Gastrocnemius medialis (tissue), 4 donors: ENCODE data around the gene MAGOH. TPM values are rescaled to one million over a fixed set of nuclear protein-coding genes. Genes with fewer than 3 reads are reported as not detected.

Experiments
- ATAC-seq, 2 donors: fragments of 150-250 bp; one replicate each; pipeline ENCODE4 v1.9.1; 2016
- DNase-seq, 2 donors: peaks; one replicate each; pipeline ENCODE4 v3.0.0-alpha.2; 2019
- H3K27ac ChIP-seq, 4 donors: fragments of 200-600 bp; sonication (generic); 1 replicate in 1 of 4; 2 replicates in 3 of 4; pipeline ENCODE4 v1.5.1; 2016 to 2018; ENCODE audit warnings: mild to moderate bottlenecking in 2 of 4, moderate library complexity in 1 of 4
- H3K27me3 ChIP-seq, 3 donors: fragments of 200-600 bp; sonication (generic) in 2 of 3; 1 replicate in 1 of 3; 2 replicates in 2 of 3; pipeline versions ENCODE4 v1.5.1 to v1.6.0; 2016 to 2019; ENCODE audit warnings: mild to moderate bottlenecking in 1 of 3, moderate library complexity in 1 of 3
- H3K36me3 ChIP-seq, 2 donors: fragments of 200-600 bp; sonication (generic) in 1 of 2; one replicate each; pipeline ENCODE4 v1.5.1; 2017 to 2018
- H3K4me1 ChIP-seq, 2 donors: fragments of 200-600 bp; sonication (generic) in 1 of 2; one replicate each; pipeline ENCODE4 v1.5.1; 2016 to 2017; ENCODE audit warnings: mild to moderate bottlenecking in 2 of 2
- H3K4me3 ChIP-seq, 4 donors: fragments of 200-600 bp; sonication (generic) in 3 of 4; 1 replicate in 1 of 4; 2 replicates in 3 of 4; pipeline ENCODE4 v1.5.1; 2016 to 2019; ENCODE audit warnings: mild to moderate bottlenecking in 2 of 4
- H3K9me3 ChIP-seq, 3 donors: fragments of 200-600 bp; sonication (generic) in 2 of 3; 1 replicate in 1 of 3; 2 replicates in 2 of 3; pipeline ENCODE4 v1.5.1; 2016 to 2019
- POLR2A ChIP-seq, 2 donors: fragments of 450-650 bp; IDR thresholded peaks; one replicate each; pipeline ENCODE4 v1.6.1; 2017; ENCODE audit warnings: antibody characterized with exemption in 2 of 2, mild to moderate bottlenecking in 2 of 2, moderate library complexity in 2 of 2
- in situ Hi-C, 4 donors: fragments of 200-750 bp; cut with MboI; loops; one replicate each; pipeline versions ENCODE4 v1.15.0 to v1.8.0; 2017; ENCODE audit warnings: low sequenced_read_pairs in 4 of 4
- intact Hi-C: fragments of 100-400 bp; cut with DNase I; formaldehyde crosslinking; loops from one replicate; pipeline ENCODE4 v1.15.1; 2023; ENCODE audit warnings: low total_unique reads
- total RNA-seq, 4 donors: library from RNA; depleted of rRNA; stranded (reverse); fragments of >200 nt; gene quantifications; one replicate each; pipeline versions ENCODE4 v1.1.0 to v1.2.3, GENCODE V29; 2016
- TF ChIP-seq, protein P1 (sequence below), 5 experiments: fragments of 450-650 bp in 3 of 5; fragments of 200-600 bp in 2 of 5; sonication (generic) in 2 of 5; IDR thresholded peaks in 4 of 5; conservative IDR thresholded peaks in 1 of 5; 1 replicate in 4 of 5; 2 replicates in 1 of 5; pipeline ENCODE4 v1.5.1; 2016 to 2019; ENCODE audit warnings: antibody characterized with exemption in 5 of 5, mild to moderate bottlenecking in 3 of 5, moderate library complexity in 3 of 5

Gene MAGOH
- total RNA-seq, 4 donors from 2014 or later: 12.9 to 34.3 (median 19.8) TPM

GRCh38 chr1:53220171-53220961 is 18.0 kb downstream of the MAGOH start, which contains the start of gene CZIB:
Gene CZIB, minus strand, starts transcription at chr1:53220634. Its CDS starts 59 bp downstream, at chr1:53220575.
- in situ Hi-C loops (no loop called here), intact Hi-C loops (loop anchor here (1.0 kb wide), 2 partner anchors 18 to 24 kb away; partner anchors contain the start of genes CPT2 and MAGOH)
- no peaks in the 10 kb centered on the region for H3K27me3 ChIP-seq
- DNase-seq (peak; percentile 83 to 91), ATAC-seq (peak; percentile 97 to 98)
- no peaks in the 10 kb centered on the region for H3K9me3 ChIP-seq
- H3K4me3 ChIP-seq: peak within 1 kb of the TSS; percentile 80 to 89 (median 86)
- H3K36me3 ChIP-seq: peaks cover 0 to 28% of the 10 kb centered on the region in 2 donors
- H3K4me1 ChIP-seq: peaks cover 13 to 15% of the 10 kb centered on the region in 2 donors
- peak within 1 kb of the TSS; percentile 94 to 98 (median 96) for H3K27ac ChIP-seq
- TF ChIP-seq, protein P1, sequence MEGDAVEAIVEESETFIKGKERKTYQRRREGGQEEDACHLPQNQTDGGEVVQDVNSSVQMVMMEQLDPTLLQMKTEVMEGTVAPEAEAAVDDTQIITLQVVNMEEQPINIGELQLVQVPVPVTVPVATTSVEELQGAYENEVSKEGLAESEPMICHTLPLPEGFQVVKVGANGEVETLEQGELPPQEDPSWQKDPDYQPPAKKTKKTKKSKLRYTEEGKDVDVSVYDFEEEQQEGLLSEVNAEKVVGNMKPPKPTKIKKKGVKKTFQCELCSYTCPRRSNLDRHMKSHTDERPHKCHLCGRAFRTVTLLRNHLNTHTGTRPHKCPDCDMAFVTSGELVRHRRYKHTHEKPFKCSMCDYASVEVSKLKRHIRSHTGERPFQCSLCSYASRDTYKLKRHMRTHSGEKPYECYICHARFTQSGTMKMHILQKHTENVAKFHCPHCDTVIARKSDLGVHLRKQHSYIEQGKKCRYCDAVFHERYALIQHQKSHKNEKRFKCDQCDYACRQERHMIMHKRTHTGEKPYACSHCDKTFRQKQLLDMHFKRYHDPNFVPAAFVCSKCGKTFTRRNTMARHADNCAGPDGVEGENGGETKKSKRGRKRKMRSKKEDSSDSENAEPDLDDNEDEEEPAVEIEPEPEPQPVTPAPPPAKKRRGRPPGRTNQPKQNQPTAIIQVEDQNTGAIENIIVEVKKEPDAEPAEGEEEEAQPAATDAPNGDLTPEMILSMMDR (IDR thresholded peaks at IDR 0.05 in 4 of 5, conservative IDR thresholded peaks at IDR 0.05 in 1 of 5): no peak
- TF ChIP-seq POLR2A (IDR thresholded peaks at IDR 0.05): peak; percentile 80 to 85

DNA sequence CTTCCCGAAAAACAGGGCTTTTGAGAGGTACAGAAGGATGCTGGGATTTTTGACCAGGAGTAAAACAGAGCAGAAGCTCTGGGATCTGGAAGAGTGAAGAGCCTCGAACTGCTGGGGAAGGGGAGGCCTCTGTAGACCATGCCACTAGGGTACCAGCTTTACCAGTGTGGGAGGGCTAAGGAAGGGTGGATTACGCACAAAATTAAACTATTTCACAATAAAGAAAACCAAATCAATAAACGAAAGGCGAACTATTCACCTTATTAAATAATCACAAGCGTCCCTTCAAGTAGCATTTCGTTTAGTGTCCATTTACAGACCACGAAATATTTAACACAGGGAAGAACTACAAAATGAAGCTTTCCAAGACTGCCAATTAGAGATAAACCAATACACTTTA is 18.6 kb downstream of the MAGOH start:
- Histone ChIP-seq H3K4me3 (peak overlapping the region; percentile 80 to 89 (median 86)), H3K27ac (peak overlapping the region; percentile 94 to 98 (median 96)), H3K36me3 (peaks cover 0 to 35% of the 10 kb centered on the region in 2 donors), H3K27me3 (no peaks in the 10 kb centered on the region), H3K4me1 (peaks cover 13 to 15% of the 10 kb centered on the region in 2 donors), H3K9me3 (no peaks in the 10 kb centered on the region)
- TF ChIP-seq, protein P1 (IDR thresholded peaks at IDR 0.05 in 4 of 5, conservative IDR thresholded peaks at IDR 0.05 in 1 of 5): no peak
- TF ChIP-seq POLR2A (IDR thresholded peaks at IDR 0.05): no peak
- intact Hi-C loops: loop anchor here (1.0 kb wide), 2 partner anchors 19 to 23 kb away; partner anchors contain the start of genes CPT2 and MAGOH
- in situ Hi-C loops: no loop called here
- no peak for ATAC-seq
- no peak for DNase-seq

DNA sequence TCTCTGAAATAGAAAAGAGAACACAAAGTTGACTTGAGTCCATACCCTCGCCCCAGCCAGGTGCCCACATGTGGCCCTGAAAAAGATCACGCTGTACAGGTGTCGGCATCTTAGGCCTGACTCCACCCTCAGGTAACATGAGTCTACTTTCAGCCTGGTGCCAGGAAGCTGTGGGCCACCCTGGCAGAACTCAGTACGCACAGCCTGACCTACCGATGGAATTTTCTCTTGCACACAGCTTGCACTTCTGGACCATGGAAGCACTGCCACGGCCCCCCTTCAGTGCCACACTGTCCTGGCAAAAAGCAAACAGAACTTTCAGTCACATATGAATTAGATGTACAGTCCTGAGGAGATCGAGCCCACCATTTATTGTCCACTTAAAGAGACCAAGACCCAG is 20.1 kb downstream of the MAGOH start:
- no peak for DNase-seq
- intact Hi-C loops (no loop called here), in situ Hi-C loops (no loop called here)
- Histone ChIP-seq H3K9me3 (no peaks in the 10 kb centered on the region), H3K36me3 (peaks cover 0 to 50% of the 10 kb centered on the region in 2 donors), H3K27ac (no peak overlapping the region), H3K4me3 (no peak overlapping the region), H3K27me3 (no peaks in the 10 kb centered on the region), H3K4me1 (peaks cover 13 to 15% of the 10 kb centered on the region in 2 donors)
- no peak for ATAC-seq
- no peak for TF ChIP-seq POLR2A (IDR thresholded peaks at IDR 0.05)
- TF ChIP-seq, protein P1 (IDR thresholded peaks at IDR 0.05 in 4 of 5, conservative IDR thresholded peaks at IDR 0.05 in 1 of 5): no peak

GRCh38 chr1:53214376-53214940 is 23.9 kb downstream of the MAGOH start:
- no peak for DNase-seq
- Histone ChIP-seq H3K27me3 (no peaks in the 10 kb centered on the region), H3K27ac (no peak overlapping the region), H3K4me3 (no peak overlapping the region), H3K9me3 (no peaks in the 10 kb centered on the region), H3K4me1 (peaks cover 4 to 5% of the 10 kb centered on the region in 2 donors), H3K36me3 (peaks cover 0 to 85% of the 10 kb centered on the region in 2 donors)
- TF ChIP-seq POLR2A (IDR thresholded peaks at IDR 0.05): no peak
- TF ChIP-seq, protein P1 (IDR thresholded peaks at IDR 0.05 in 4 of 5, conservative IDR thresholded peaks at IDR 0.05 in 1 of 5): no peak
- intact Hi-C loops (no loop called here), in situ Hi-C loops (no loop called here)
- ATAC-seq: no peak
